Common myeloid progenitor, CD34-positive (primary cell): ENCODE data around the gene PTPN14.
"Not testable (repeated sequence)": the region's sequence is repeated elsewhere in the genome, so short reads cannot be mapped to it uniquely, and the experiment has no call there.

ENCODE experiments used
- CTCF ChIA-PET: fragments of 350-600 bp; sonication (Branson Sonifier 250); formaldehyde crosslinking; loops from one replicate; lab custom pipeline; 2021; ENCODE audit warnings: antibody characterized with exemption; lab: Charles Lee
- POLR2A ChIA-PET: fragments of 350-600 bp; sonication (Branson Sonifier 250); formaldehyde crosslinking; loops from one replicate; lab custom pipeline; 2021; ENCODE audit warnings: antibody characterized with exemption; lab: Charles Lee
- DNase-seq, 3 donors: peaks; one replicate each; pipeline versions ENCODE4 v3.0.0 to v3.0.0-alpha.2; 2013
- H3K27ac ChIP-seq, 2 experiments: 1 replicate in 1 of 2; 2 replicates in 1 of 2; pipeline ENCODE4 v1.7.0; 2013; ENCODE audit warnings: inconsistent platforms in 2 of 2, low read length in 2 of 2, mild to moderate bottlenecking in 2 of 2, low read depth in 1 of 2, moderate library complexity in 1 of 2; ENCODE audit not compliant: severe bottlenecking in 2 of 2, insufficient read depth in 1 of 2, poor library complexity in 1 of 2
- H3K27me3 ChIP-seq, 5 experiments: replicated peaks in 2 of 5; 1 replicate in 3 of 5; 2 replicates in 2 of 5; pipeline versions ENCODE4 v1.6.1 to v1.7.0; 2013; ENCODE audit warnings: low read length in 4 of 5, mild to moderate bottlenecking in 2 of 5, moderate library complexity in 2 of 5, inconsistent platforms in 1 of 5; ENCODE audit not compliant: insufficient read depth in 5 of 5, control insufficient read depth in 4 of 5
- H3K36me3 ChIP-seq, 4 experiments: 1 replicate in 2 of 4; 2 replicates in 2 of 4; pipeline versions ENCODE4 v1.6.1 to v1.7.0; 2013; ENCODE audit warnings: low read length in 3 of 4, control low read depth in 1 of 4, mild to moderate bottlenecking in 1 of 4; ENCODE audit not compliant: control insufficient read depth in 4 of 4, insufficient read depth in 4 of 4
- H3K4me1 ChIP-seq, 4 experiments: 1 replicate in 3 of 4; 2 replicates in 1 of 4; pipeline versions ENCODE4 v1.6.1 to v1.7.1; 2013; ENCODE audit warnings: low read length in 3 of 4, mild to moderate bottlenecking in 3 of 4, control low read depth in 1 of 4, inconsistent platforms in 1 of 4, moderate library complexity in 1 of 4; ENCODE audit not compliant: control insufficient read depth in 4 of 4, insufficient read depth in 4 of 4; ENCODE audit errors: control extremely low read depth in 1 of 4
- H3K4me3 ChIP-seq, 7 experiments: 1 replicate in 4 of 7; 2 replicates in 3 of 7; pipeline versions ENCODE4 v1.5.1 to v1.7.0; 2013; ENCODE audit warnings: mild to moderate bottlenecking in 7 of 7, low read length in 6 of 7, moderate library complexity in 6 of 7, inconsistent platforms in 2 of 7, low read depth in 2 of 7, control low read depth in 1 of 7; ENCODE audit not compliant: insufficient read depth in 4 of 7, control insufficient read depth in 1 of 7; ENCODE audit errors: extremely low read depth in 1 of 7
- H3K9me3 ChIP-seq, 5 experiments: 1 replicate in 4 of 5; 2 replicates in 1 of 5; pipeline versions ENCODE4 v1.6.1 to v1.7.1; 2013; ENCODE audit warnings: low read length in 4 of 5, mild to moderate bottlenecking in 2 of 5, inconsistent platforms in 1 of 5, low read depth in 1 of 5, moderate library complexity in 1 of 5; ENCODE audit not compliant: control insufficient read depth in 4 of 5, insufficient read depth in 2 of 5; ENCODE audit errors: control extremely low read depth in 1 of 5
- WGBS: methylation state at CpG from one replicate; pipeline ENCODE4 v1.1.5; 2013; ENCODE audit not compliant: insufficient coverage; 5-methylcytosine and 5-hydroxymethylcytosine counted together

PTPN14 gene

DNA sequence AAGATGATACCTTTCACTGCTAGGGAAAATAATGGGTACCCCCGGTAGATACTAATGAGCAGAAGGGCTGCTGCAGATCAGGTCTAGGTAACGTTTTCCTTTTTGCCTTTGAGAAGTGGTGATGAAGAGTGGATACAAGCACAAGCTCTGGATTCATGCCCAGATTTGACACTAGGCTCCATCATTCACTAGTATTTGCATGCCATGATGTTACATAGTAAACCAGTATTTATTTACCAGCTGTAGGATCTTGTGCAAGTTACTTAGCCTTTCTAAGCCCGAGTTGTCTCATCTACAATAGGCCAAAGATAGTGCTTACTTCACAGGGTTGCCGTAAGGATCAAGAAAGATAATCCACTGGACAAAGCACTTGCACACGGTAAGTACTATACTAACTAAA lies 14.2 kb downstream of the PTPN14 start:
- Histone ChIP-seq H3K4me1 (no peaks in the 10 kb centered on the region), H3K36me3 (no peaks in the 10 kb centered on the region), H3K27ac (no peak overlapping the region), H3K4me3 (no peak overlapping the region), H3K9me3 (no peaks in the 10 kb centered on the region), H3K27me3 (peaks cover 0 to 4% (median 0%) of the 10 kb centered on the region in 5 experiments)
- ChIA-PET CTCF (interaction anchor here (1.4 kb wide), 1 partner anchor 13 kb away, joined by 7 read pairs; no protein-coding TSS in a partner anchor), POLR2A (no interaction called here)
- 97% methylated on average over 5 of the region's 5 CpGs for WGBS
- no peak for DNase-seq

DNA sequence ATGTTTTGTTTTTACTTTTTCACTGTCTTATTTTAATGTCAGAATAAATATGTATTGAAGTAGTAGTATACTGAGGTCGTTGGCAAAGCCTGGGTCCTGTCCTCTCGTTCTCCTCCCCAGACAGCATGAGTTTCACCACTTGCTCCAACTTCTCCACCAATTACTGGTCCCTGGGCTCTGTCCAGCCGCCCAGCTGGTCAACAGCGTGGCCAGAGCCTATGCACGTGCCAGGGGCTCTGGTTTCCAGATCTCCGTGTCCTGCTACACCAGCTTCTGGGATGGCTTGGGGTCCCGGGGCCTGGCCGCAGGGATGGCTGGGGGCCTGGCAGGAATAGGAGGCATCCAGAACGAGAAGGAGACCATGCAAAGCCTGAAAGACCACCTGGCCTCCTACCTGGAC lies 19.3 kb downstream of the PTPN14 start:
- no peak overlapping the region for H3K4me3 ChIP-seq
- H3K9me3 ChIP-seq = no peaks in the 10 kb centered on the region
- no peaks in the 10 kb centered on the region for H3K4me1 ChIP-seq
- H3K36me3 ChIP-seq = no peaks in the 10 kb centered on the region
- no peaks in the 10 kb centered on the region for H3K27me3 ChIP-seq
- WGBS = 95% methylated on average over 9 of the region's 9 CpGs
- ChIA-PET CTCF (no interaction called here), POLR2A (no interaction called here)
- no peak for DNase-seq
- H3K27ac ChIP-seq = no peak overlapping the region

- Histone ChIP-seq H3K36me3 (no peaks in the 10 kb centered on the region), H3K9me3 (no peaks in the 10 kb centered on the region), H3K27ac (no peak overlapping the region), H3K4me3 (no peak overlapping the region), H3K27me3 (no peaks in the 10 kb centered on the region), H3K4me1 (peaks cover 2 to 12% (median 6%) of the 10 kb centered on the region in 4 experiments)
- CTCF ChIA-PET = interaction anchor here (1.5 kb wide), 1 partner anchor 196 kb away, joined by 3 read pairs; no protein-coding TSS in a partner anchor
- DNase-seq = peak; percentile 10 to 52 (median 49)
- POLR2A ChIA-PET = interaction anchor here (0.6 kb wide), 1 partner anchor 70 kb away, joined by 3 read pairs; no protein-coding TSS in a partner anchor
- WGBS = 86% methylated on average over 2 of the region's 5 CpGs
Observed at GRCh38 chr1:214525535-214526019, 25.8 kb downstream of the PTPN14 start.

DNA sequence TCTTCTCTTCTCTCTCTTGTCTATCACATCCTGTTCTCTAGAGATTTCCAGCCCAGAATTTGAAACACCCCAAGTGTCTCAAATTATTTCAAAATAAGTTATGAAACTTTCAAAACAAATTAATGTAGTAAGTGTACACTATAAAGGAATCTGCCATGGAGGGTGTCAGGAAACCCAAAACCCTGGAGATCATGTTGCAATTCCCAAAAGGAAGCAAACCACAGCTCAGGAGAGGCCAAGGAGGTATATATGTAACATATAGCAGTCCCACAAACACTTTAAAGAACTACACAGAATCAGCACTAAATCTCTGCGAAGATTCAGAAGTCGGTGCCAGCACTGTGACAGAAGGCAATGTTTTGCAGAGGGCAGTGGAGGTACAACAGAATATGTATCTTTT lies 26.6 kb downstream of the PTPN14 start:
- ChIA-PET CTCF (interaction anchor here (1.2 to 1.5 kb wide), 2 partner anchors 8 to 196 kb away, joined by 3 read pairs; no protein-coding TSS in a partner anchor), POLR2A (no interaction called here)
- no peaks in the 10 kb centered on the region for H3K9me3 ChIP-seq
- DNase-seq = no peak
- peaks cover 2 to 12% (median 6%) of the 10 kb centered on the region in 4 experiments for H3K4me1 ChIP-seq
- H3K4me3 ChIP-seq = no peak overlapping the region
- H3K36me3 ChIP-seq = no peaks in the 10 kb centered on the region
- no peak overlapping the region for H3K27ac ChIP-seq
- no CpG with 5 or more reads among the region's 2 CpGs for WGBS
- H3K27me3 ChIP-seq = no peaks in the 10 kb centered on the region

GRCh38 chr1:214523124-214523824 lies 28.1 kb downstream of the PTPN14 start:
- Histone ChIP-seq H3K36me3 (no peaks in the 10 kb centered on the region), H3K27me3 (no peaks in the 10 kb centered on the region), H3K4me1 (peaks cover 2 to 12% (median 6%) of the 10 kb centered on the region in 4 experiments), H3K4me3 (no peak overlapping the region), H3K9me3 (no peaks in the 10 kb centered on the region), H3K27ac (no peak overlapping the region)
- ChIA-PET POLR2A (no interaction called here), CTCF (no interaction called here)
- no peak for DNase-seq
- 97% methylated on average over 6 of the region's 8 CpGs for WGBS

- H3K4me3 ChIP-seq, POLR2A ChIA-PET, DNase-seq, H3K27ac ChIP-seq, H3K36me3 ChIP-seq, H3K9me3 ChIP-seq, H3K27me3 ChIP-seq: not testable (repeated sequence)
- H3K4me1 ChIP-seq = peaks cover 2 to 12% (median 6%) of the 10 kb centered on the region in 4 experiments
- CTCF ChIA-PET = interaction anchor here (0.8 kb wide), 1 partner anchor 17 kb away, joined by 4 read pairs; no protein-coding TSS in a partner anchor
- WGBS = 100% methylated on average over 4 of the region's 9 CpGs
Observed at GRCh38 chr1:214521458-214521857, 29.9 kb downstream of the PTPN14 start.

GRCh38 chr1:214520544-214521165 lies 30.7 kb downstream of the PTPN14 start:
- H3K27me3 ChIP-seq = peaks cover 0 to 4% (median 0%) of the 10 kb centered on the region in 5 experiments
- ChIA-PET CTCF (no interaction called here), POLR2A (no interaction called here)
- WGBS = no CpG with 5 or more reads among the region's 3 CpGs
- no peak overlapping the region for H3K4me3 ChIP-seq
- H3K36me3 ChIP-seq = no peaks in the 10 kb centered on the region
- DNase-seq = no peak
- no peaks in the 10 kb centered on the region for H3K9me3 ChIP-seq
- peaks cover 3 to 13% (median 7%) of the 10 kb centered on the region in 4 experiments for H3K4me1 ChIP-seq
- no peak overlapping the region for H3K27ac ChIP-seq
